Measurements from ENCODE around the gene GATB. TPM values are rescaled to one million over a fixed set of nuclear protein-coding genes. Genes with fewer than 3 reads are reported as not detected.

The GATB gene
- total and polyA plus RNA-seq, 2 donors (not counting 3 experiments of a cell fraction or from before 2014, with no cell fraction given): 14.4 to 17.7 TPM

- BruUV-seq (replicated peaks): no TSS peak
- H2AFZ ChIP-seq (ENCODE audit: low read depth, low read length): no peak overlapping the region
- peaks cover 2 to 5% of the 10 kb centered on the region in 2 experiments for H3K27me3 ChIP-seq (ENCODE audit: control insufficient read depth in 2 of 2, insufficient read depth in 2 of 2, low read length in 2 of 2)
- dilution Hi-C loops (cut with MboI; ENCODE audit: extremely low pct_ligation_motif_present, low sequenced_read_pairs) (no loop called here), intact Hi-C loops (cut with micrococcal nuclease) (no loop called here)
- no peak overlapping the region for H3K9ac ChIP-seq (replicated peaks; ENCODE audit: extremely low read depth, insufficient read depth, low read length)
- DNase-seq (ENCODE audit: low read depth, low spot score) (no peak), FAIRE-seq (no peak)
- CTCF ChIA-PET: no interaction called here
- no peaks in the 10 kb centered on the region for H3K79me2 ChIP-seq (ENCODE audit: control insufficient read depth, insufficient read depth, low read length)
- H3K27ac ChIP-seq (ENCODE audit: insufficient read depth, low read depth, low read length): no peak overlapping the region
- POLR2A ChIA-PET: no interaction called here
- no peaks in the 10 kb centered on the region for H3K4me1 ChIP-seq (ENCODE audit: control insufficient read depth, extremely low read depth, insufficient read depth, low read length)
- H3K36me3 ChIP-seq (ENCODE audit: control insufficient read depth in 2 of 2, extremely low read depth in 1 of 2, insufficient read depth in 2 of 2, low read length in 2 of 2): no peaks in the 10 kb centered on the region
- H3K4me2 ChIP-seq (ENCODE audit: insufficient read depth, low read length): no peak overlapping the region
- H3K9me3 ChIP-seq (replicated peaks; ENCODE audit: control insufficient read depth, insufficient read depth, low read length): no peaks in the 10 kb centered on the region
- TF ChIP-seq MYC (IDR thresholded peaks at IDR 0.05; ENCODE audit: low read depth, low read length) (no peak), MAX (IDR thresholded peaks at IDR 0.05; ENCODE audit: insufficient read depth, insufficient read length) (no peak), JUN (IDR thresholded peaks at IDR 0.05; ENCODE audit: borderline replicate concordance, insufficient read depth, insufficient read length, low read depth) (no peak), POLR2A (IDR thresholded peaks at IDR 0.05; ENCODE audit: low read depth, low read length) (no peak), POLR2AphosphoS5 (IDR thresholded peaks at IDR 0.05; ENCODE audit: insufficient read depth, low read depth, low read length) (no peak), GATA2 (IDR thresholded peaks at IDR 0.05; ENCODE audit: insufficient read depth, insufficient read length, low read depth, low read length) (no peak)
- no peak overlapping the region for H3K4me3 ChIP-seq (replicated peaks in 1 of 3; ENCODE audit: insufficient read depth in 1 of 3, low read depth in 1 of 3, low read length in 3 of 3)
- H3K9me1 ChIP-seq (replicated peaks; ENCODE audit: control insufficient read depth, extremely low read depth, insufficient read depth, low read length): no peaks in the 10 kb centered on the region
- H4K20me1 ChIP-seq (replicated peaks; ENCODE audit: control insufficient read depth, extremely low read depth, insufficient read depth, low read length): no peaks in the 10 kb centered on the region
Measured at GRCh38 chr4:151797131-151797530, 36.3 kb upstream of the GATB start.

- intact Hi-C loops (cut with micrococcal nuclease) (no loop called here), dilution Hi-C loops (cut with MboI; ENCODE audit: extremely low pct_ligation_motif_present, low sequenced_read_pairs) (no loop called here)
- DNase-seq (ENCODE audit: low read depth, low spot score): no peak
- no peaks in the 10 kb centered on the region for H3K9me3 ChIP-seq (replicated peaks; ENCODE audit: control insufficient read depth, insufficient read depth, low read length)
- H2AFZ ChIP-seq (ENCODE audit: low read depth, low read length): no peak overlapping the region
- no peak overlapping the region for H3K9ac ChIP-seq (replicated peaks; ENCODE audit: extremely low read depth, insufficient read depth, low read length)
- no peak for FAIRE-seq
- H3K4me1 ChIP-seq (ENCODE audit: control insufficient read depth, extremely low read depth, insufficient read depth, low read length): no peaks in the 10 kb centered on the region
- BruUV-seq (replicated peaks): no TSS peak
- no peaks in the 10 kb centered on the region for H4K20me1 ChIP-seq (replicated peaks; ENCODE audit: control insufficient read depth, extremely low read depth, insufficient read depth, low read length)
- H3K27ac ChIP-seq (ENCODE audit: insufficient read depth, low read depth, low read length): no peak overlapping the region
- H3K36me3 ChIP-seq (ENCODE audit: control insufficient read depth in 2 of 2, extremely low read depth in 1 of 2, insufficient read depth in 2 of 2, low read length in 2 of 2): no peaks in the 10 kb centered on the region
- H3K4me2 ChIP-seq (ENCODE audit: insufficient read depth, low read length): no peak overlapping the region
- TF ChIP-seq JUN (IDR thresholded peaks at IDR 0.05; ENCODE audit: borderline replicate concordance, insufficient read depth, insufficient read length, low read depth): no peak
- no peak for TF ChIP-seq CTCF (IDR thresholded peaks at IDR 0.05; ENCODE audit: extremely low read depth in 1 of 2, insufficient read depth in 1 of 2, low read depth in 1 of 2, low read length in 2 of 2)
- TF ChIP-seq GATA2 (IDR thresholded peaks at IDR 0.05; ENCODE audit: insufficient read depth, insufficient read length, low read depth, low read length): no peak
- no peak for TF ChIP-seq POLR2AphosphoS5 (IDR thresholded peaks at IDR 0.05; ENCODE audit: insufficient read depth, low read depth, low read length)
- TF ChIP-seq MYC (IDR thresholded peaks at IDR 0.05; ENCODE audit: low read depth, low read length): no peak
- TF ChIP-seq EZH2 (IDR thresholded peaks at IDR 0.05; ENCODE audit: borderline replicate concordance, low read depth, low read length, severe bottlenecking): no peak
- TF ChIP-seq MAX (IDR thresholded peaks at IDR 0.05; ENCODE audit: insufficient read depth, insufficient read length): no peak
- no peak for TF ChIP-seq POLR2A (IDR thresholded peaks at IDR 0.05; ENCODE audit: low read depth, low read length)
- no peak for TF ChIP-seq FOS (IDR thresholded peaks at IDR 0.05; ENCODE audit: borderline replicate concordance, insufficient read depth, low read length)
- H3K79me2 ChIP-seq (ENCODE audit: control insufficient read depth, insufficient read depth, low read length): no peaks in the 10 kb centered on the region
- peaks cover 2 to 5% of the 10 kb centered on the region in 2 experiments for H3K27me3 ChIP-seq (ENCODE audit: control insufficient read depth in 2 of 2, insufficient read depth in 2 of 2, low read length in 2 of 2)
- CTCF ChIA-PET: no interaction called here
- H3K9me1 ChIP-seq (replicated peaks; ENCODE audit: control insufficient read depth, extremely low read depth, insufficient read depth, low read length): no peaks in the 10 kb centered on the region
- no peak overlapping the region for H3K4me3 ChIP-seq (replicated peaks in 1 of 3; ENCODE audit: insufficient read depth in 1 of 3, low read depth in 1 of 3, low read length in 3 of 3)
- POLR2A ChIA-PET: no interaction called here
Measured at GRCh38 chr4:151796106-151796505, 35.3 kb upstream of the GATB start.
